Cardiac septum (tissue), 1 donor: ENCODE measurements around the gene NAGLU. TPM values are rescaled to one million over a fixed set of nuclear protein-coding genes. Genes with fewer than 3 reads are reported as not detected.

Source experiments
- DNase-seq: peaks from one replicate; pipeline ENCODE4 v3.0.0-alpha.2; 2020; ENCODE audit warnings: low spot score
- intact Hi-C: fragments of 100-400 bp; cut with DNase I; formaldehyde crosslinking; loops from one replicate; pipeline ENCODE4 v1.14.0; 2022
- total RNA-seq: library from RNA; stranded (reverse); fragmentation: NEBNext Ultra II Directional; extraction: Animal tissue kit (Norgen Biotek cat#: 25700); gene quantifications from one replicate; pipeline ENCODE4 v1.2.1, GENCODE V29; 2021
- donor health status: DM: no; HTN: no; CAD: no.

NAGLU gene
- total RNA-seq, 1 donor from 2014 or later, result 12.1 TPM

- DNase-seq, result peak; percentile 92
- intact Hi-C loops, result loop anchor here (2.0 to 5.0 kb wide), 5 partner anchors 61 to 197 kb away; partner anchors contain the start of genes ATP6V0A1 and CAVIN1
Measured at GRCh38 chr17:42519546-42520491, 16.2 kb upstream of the NAGLU start.

GRCh38 chr17:42520540-42520951 lies 15.5 kb upstream of the NAGLU start:
- intact Hi-C loops, result no loop called here
- DNase-seq, result no peak

- intact Hi-C loops, result no loop called here
- no peak for DNase-seq
Measured at GRCh38 chr17:42521036-42521435, 15.0 kb upstream of the NAGLU start.

GRCh38 chr17:42521666-42522262 lies 14.3 kb upstream of the NAGLU start:
- intact Hi-C loops, result no loop called here
- DNase-seq, result no peak

- DNase-seq, result no peak
Measured at GRCh38 chr17:42522263-42522790, 13.7 kb upstream of the NAGLU start.

GRCh38 chr17:42522798-42523278 lies 13.2 kb upstream of the NAGLU start:
- intact Hi-C loops, result no loop called here
- DNase-seq, result no peak

More at GRCh38 chr17:42522263-42522790, 13.7 kb upstream of the NAGLU start:
- intact Hi-C loops, result no loop called here

- no peak for DNase-seq
- intact Hi-C loops, result no loop called here
Measured at GRCh38 chr17:42525221-42525620, 10.8 kb upstream of the NAGLU start.

GRCh38 chr17:42526031-42526444 lies 10.0 kb upstream of the NAGLU start:
- no peak for DNase-seq
- intact Hi-C loops, result no loop called here

- intact Hi-C loops, result no loop called here
- no peak for DNase-seq
Measured at GRCh38 chr17:42527932-42528331, 8.1 kb upstream of the NAGLU start.

GRCh38 chr17:42529061-42529460 lies 7.0 kb upstream of the NAGLU start:
- intact Hi-C loops, result no loop called here
- DNase-seq, result no peak

- intact Hi-C loops, result loop anchor here (10.0 kb wide), 1 partner anchor 506 kb away; the partner anchor contains the start of gene NKIRAS2
- DNase-seq, result no peak
Measured at GRCh38 chr17:42530952-42531454, 5.0 kb upstream of the NAGLU start.

GRCh38 chr17:42531455-42532354 lies 4.3 kb upstream of the NAGLU start:
- DNase-seq, result peak; percentile 85
- intact Hi-C loops, result loop anchor here (10.0 kb wide), 1 partner anchor 507 kb away; the partner anchor contains the start of gene NKIRAS2

GRCh38 chr17:42535155-42536047 lies 640 bp upstream of the NAGLU start:
- no peak for DNase-seq
- intact Hi-C loops, result loop anchor here (10.0 kb wide), 1 partner anchor 511 kb away; the partner anchor contains the start of gene NKIRAS2

- intact Hi-C loops, result loop anchor here (10.0 kb wide), 1 partner anchor 512 kb away; the partner anchor contains the start of gene NKIRAS2
- DNase-seq, result peak; percentile 92
Measured at GRCh38 chr17:42536372-42537155, 523 bp downstream of the NAGLU start.

GRCh38 chr17:42537156-42537805 lies 1.2 kb downstream of the NAGLU start:
- no peak for DNase-seq
- intact Hi-C loops, result loop anchor here (10.0 kb wide), 1 partner anchor 512 kb away; the partner anchor contains the start of gene NKIRAS2

- intact Hi-C loops, result loop anchor here (10.0 kb wide), 1 partner anchor 513 kb away; the partner anchor contains the start of gene NKIRAS2
- DNase-seq, result no peak
Measured at GRCh38 chr17:42537826-42538451, 1.9 kb downstream of the NAGLU start.
